ENCODE measurements around the gene TRERF1. TPM values are rescaled to one million over a fixed set of nuclear protein-coding genes. Genes with fewer than 3 reads are reported as not detected.

TRERF1 gene
- polyA plus RNA-seq, 1 experiment: 3.5 TPM

DNA sequence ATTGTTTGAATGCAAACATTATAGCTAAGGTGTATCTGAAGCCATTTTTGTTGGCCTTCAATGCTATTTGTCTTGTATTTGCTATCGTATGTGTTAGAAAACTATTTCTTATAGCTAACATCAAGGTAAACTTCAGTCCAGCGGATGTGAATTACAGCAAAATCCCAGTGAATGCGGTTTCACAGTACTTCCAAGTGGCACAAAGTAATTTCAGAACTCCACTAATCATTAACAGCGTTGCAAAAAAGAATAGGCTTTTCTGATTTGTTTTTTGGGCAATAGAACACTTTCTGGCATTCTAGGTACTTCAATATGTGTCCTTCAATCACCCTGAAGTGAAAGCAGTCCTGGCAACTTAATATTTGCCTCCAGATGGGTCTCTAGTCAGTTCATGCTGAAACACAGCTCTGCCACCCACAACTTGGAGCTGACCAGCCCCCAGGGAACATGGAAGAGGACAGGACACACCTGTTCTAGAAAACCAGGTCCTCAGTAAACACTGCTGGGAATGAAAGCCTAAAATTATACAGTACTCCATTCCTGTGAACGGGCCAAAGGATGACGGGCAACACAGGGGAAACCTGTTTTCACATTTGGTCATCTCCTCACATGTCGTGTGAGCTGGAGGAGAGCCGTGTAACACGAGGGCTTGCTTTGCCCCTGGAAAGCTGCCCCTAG lies 224.4 kb downstream of the TRERF1 start:
- POLR2A ChIA-PET: interaction anchor here (0.6 kb wide), 1 partner anchor 62 kb away, joined by 6 read pairs; no protein-coding TSS in a partner anchor

DNA sequence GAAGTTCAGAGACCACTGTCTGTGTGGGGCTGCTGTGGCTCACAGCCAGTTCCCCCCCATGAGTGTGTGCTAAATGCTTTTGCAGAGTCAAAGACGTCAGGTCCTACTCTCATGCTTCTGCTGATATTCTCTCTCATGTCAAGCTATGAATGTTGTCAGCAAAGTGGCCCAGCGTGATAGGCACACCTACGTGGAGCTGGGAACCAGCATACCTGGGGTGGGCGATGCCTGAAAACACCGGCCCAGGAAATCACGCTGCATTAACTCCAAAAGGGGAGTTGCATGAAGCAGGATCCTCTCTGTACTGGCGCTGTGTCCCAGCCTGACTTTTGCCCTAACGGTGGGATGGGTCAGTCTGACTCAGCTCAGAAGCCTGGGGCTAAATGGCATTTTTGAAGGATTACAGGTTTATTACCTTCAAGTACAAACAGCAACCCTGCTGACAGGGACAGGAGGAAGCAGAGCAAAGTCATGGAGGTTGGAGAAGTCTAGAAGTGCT lies 225.0 kb downstream of the TRERF1 start:
- CTCF ChIA-PET: interaction anchor here (0.8 to 2.3 kb wide), 8 partner anchors 9 to 337 kb away, joined by 3 to 8 read pairs (median 3); partner anchors contain the start of genes MRPS10 and UBR2
- Histone ChIP-seq H3K4me3 (ENCODE audit: low read depth, low read length) (no peak overlapping the region), H3K36me3 (ENCODE audit: control insufficient read depth, insufficient read depth, low read length) (peaks cover 1% of the 10 kb centered on the region), H3K27me3 (ENCODE audit: control insufficient read depth, insufficient read depth, low read length) (no peaks in the 10 kb centered on the region)
- peak; percentile 47 for DNase-seq (ENCODE audit: low read depth)
- TF ChIP-seq, protein P1, sequence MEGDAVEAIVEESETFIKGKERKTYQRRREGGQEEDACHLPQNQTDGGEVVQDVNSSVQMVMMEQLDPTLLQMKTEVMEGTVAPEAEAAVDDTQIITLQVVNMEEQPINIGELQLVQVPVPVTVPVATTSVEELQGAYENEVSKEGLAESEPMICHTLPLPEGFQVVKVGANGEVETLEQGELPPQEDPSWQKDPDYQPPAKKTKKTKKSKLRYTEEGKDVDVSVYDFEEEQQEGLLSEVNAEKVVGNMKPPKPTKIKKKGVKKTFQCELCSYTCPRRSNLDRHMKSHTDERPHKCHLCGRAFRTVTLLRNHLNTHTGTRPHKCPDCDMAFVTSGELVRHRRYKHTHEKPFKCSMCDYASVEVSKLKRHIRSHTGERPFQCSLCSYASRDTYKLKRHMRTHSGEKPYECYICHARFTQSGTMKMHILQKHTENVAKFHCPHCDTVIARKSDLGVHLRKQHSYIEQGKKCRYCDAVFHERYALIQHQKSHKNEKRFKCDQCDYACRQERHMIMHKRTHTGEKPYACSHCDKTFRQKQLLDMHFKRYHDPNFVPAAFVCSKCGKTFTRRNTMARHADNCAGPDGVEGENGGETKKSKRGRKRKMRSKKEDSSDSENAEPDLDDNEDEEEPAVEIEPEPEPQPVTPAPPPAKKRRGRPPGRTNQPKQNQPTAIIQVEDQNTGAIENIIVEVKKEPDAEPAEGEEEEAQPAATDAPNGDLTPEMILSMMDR (IDR thresholded peaks at IDR 0.05; ENCODE audit: insufficient read depth, low read depth, low read length): no peak
- POLR2A ChIA-PET: interaction anchor here (0.6 kb wide), 1 partner anchor 63 kb away, joined by 6 read pairs; no protein-coding TSS in a partner anchor

More for the DNA sequence above, 224.4 kb downstream of the TRERF1 start:
- no peak for DNase-seq (ENCODE audit: low read depth)
- CTCF ChIA-PET: interaction anchor here (0.8 to 2.3 kb wide), 5 partner anchors 13 to 337 kb away, joined by 3 to 8 read pairs (median 3); partner anchors contain the start of gene UBR2
- no peak overlapping the region for H3K4me3 ChIP-seq (ENCODE audit: low read depth, low read length)
- TF ChIP-seq, protein P1 (IDR thresholded peaks at IDR 0.05; ENCODE audit: insufficient read depth, low read depth, low read length): no peak
- peaks cover 1% of the 10 kb centered on the region for H3K36me3 ChIP-seq (ENCODE audit: control insufficient read depth, insufficient read depth, low read length)
- H3K27me3 ChIP-seq (ENCODE audit: control insufficient read depth, insufficient read depth, low read length): no peaks in the 10 kb centered on the region

DNA sequence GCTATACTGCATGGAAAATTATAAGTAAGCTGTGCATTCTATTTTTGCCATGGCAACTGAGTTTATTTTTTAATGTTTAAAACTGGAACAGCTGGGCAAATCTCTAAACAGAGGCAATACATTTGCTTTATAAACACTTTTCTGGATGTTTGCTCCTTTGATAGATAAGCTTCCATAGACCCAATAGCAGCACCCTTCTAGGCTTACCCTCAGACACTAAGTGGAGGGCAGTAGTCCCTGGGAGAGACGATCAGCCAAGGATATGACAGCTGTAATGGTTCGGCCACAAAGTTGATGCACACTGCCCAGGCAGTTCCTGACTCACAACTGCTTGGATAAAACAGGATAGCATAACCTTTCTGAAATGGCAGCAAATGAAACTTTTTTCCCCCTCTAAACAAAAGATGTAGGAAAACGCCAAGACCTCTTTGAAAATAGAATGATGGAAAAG lies 225.5 kb downstream of the TRERF1 start:
- Histone ChIP-seq H3K27me3 (ENCODE audit: control insufficient read depth, insufficient read depth, low read length) (no peaks in the 10 kb centered on the region), H3K36me3 (ENCODE audit: control insufficient read depth, insufficient read depth, low read length) (peaks cover 1% of the 10 kb centered on the region), H3K4me3 (ENCODE audit: low read depth, low read length) (no peak overlapping the region)
- POLR2A ChIA-PET: no interaction called here
- peak; percentile 8 for DNase-seq (ENCODE audit: low read depth)
- TF ChIP-seq, protein P1 (IDR thresholded peaks at IDR 0.05; ENCODE audit: insufficient read depth, low read depth, low read length): no peak
- CTCF ChIA-PET: interaction anchor here (0.9 to 2.3 kb wide), 7 partner anchors 8 to 338 kb away, joined by 3 to 8 read pairs (median 3); partner anchors contain the start of genes MRPS10 and UBR2

DNA sequence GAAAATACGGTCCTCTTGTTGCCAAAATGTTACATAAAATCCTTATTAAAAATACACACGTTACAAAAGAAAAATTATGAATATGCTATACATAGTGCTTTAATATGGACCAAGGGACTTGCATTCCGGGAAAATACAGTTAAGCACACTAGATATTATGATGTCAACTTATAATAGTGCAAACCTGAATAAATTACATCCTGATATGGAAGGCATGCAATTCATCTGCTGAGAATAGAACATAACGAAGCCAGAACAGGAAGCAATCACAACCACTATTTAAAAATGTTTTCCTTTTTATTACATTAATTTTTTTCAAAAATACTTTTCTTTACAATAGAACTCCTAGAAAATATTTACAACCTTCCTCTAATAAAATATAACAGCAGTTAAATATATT lies 226.3 kb downstream of the TRERF1 start:
- H3K36me3 ChIP-seq (ENCODE audit: control insufficient read depth, insufficient read depth, low read length): peaks cover 1% of the 10 kb centered on the region; the same call in 1 of the 2 replicates
- H3K4me3 ChIP-seq (ENCODE audit: low read depth, low read length): no peak overlapping the region
- CTCF ChIA-PET: interaction anchor here (0.9 to 1.2 kb wide), 3 partner anchors 11 to 297 kb away, joined by 3 to 4 read pairs (median 3); no protein-coding TSS in a partner anchor
- POLR2A ChIA-PET: no interaction called here
- DNase-seq (ENCODE audit: low read depth): no peak
- TF ChIP-seq, protein P1 (IDR thresholded peaks at IDR 0.05; ENCODE audit: insufficient read depth, low read depth, low read length): no peak
- H3K27me3 ChIP-seq (ENCODE audit: control insufficient read depth, insufficient read depth, low read length): no peaks in the 10 kb centered on the region

DNA sequence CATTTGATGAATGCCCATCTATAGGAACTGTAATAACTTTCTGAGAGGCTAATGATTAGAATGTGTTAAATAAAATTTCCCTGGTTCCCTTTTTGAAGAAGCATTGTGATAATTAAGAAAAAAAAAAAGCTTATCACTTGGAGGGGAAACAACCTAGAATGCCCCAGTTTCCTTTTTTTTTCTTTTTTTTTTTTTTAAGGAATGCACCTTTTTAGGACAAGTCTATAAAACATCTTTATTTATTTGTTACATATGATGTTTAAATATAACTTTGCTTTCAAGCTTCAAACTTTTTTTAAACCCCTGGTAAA lies 226.7 kb downstream of the TRERF1 start:
- TF ChIP-seq, protein P1 (IDR thresholded peaks at IDR 0.05; ENCODE audit: insufficient read depth, low read depth, low read length): no peak
- no peak for DNase-seq (ENCODE audit: low read depth)
- ChIA-PET POLR2A (interaction anchor here (0.6 kb wide), 1 partner anchor 705 kb away, joined by 6 read pairs; no protein-coding TSS in a partner anchor), CTCF (no interaction called here)
- Histone ChIP-seq H3K36me3 (ENCODE audit: control insufficient read depth, insufficient read depth, low read length) (peaks cover 1% of the 10 kb centered on the region; the same call in 1 of the 2 replicates), H3K4me3 (ENCODE audit: low read depth, low read length) (no peak overlapping the region), H3K27me3 (ENCODE audit: control insufficient read depth, insufficient read depth, low read length) (no peaks in the 10 kb centered on the region)
